HK-2 (cell line): ENCODE measurements around the gene TMCO5A.

Experiments used
- DNase-seq: peaks from one replicate; pipeline ENCODE4 v3.0.0-alpha.2; 2018; ENCODE audit not compliant: unreplicated experiment

TMCO5A gene

DNA sequence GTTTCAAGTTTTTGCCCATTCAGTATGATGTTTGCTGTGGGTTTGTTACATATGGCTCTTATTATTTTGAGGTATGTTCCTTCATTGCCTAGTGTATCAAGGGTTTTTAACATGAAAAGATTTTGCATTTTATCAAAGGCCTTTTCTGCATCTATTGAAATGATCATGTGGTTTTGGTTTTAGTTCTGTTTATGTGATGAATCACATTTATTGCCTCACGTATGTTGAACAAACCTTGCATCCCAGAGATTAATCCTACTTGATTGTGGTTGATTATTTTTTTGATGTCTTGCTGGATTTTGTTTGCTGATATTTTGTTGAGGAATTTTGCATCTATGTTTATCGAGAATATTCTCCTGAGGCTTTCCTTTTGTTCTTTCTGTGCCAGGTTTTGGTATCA is 39.4 kb downstream of the TMCO5A start:
- DNase-seq = no peak

GRCh38 chr15:37978231-37978630 is 43.8 kb downstream of the TMCO5A start:
- DNase-seq = no peak

DNA sequence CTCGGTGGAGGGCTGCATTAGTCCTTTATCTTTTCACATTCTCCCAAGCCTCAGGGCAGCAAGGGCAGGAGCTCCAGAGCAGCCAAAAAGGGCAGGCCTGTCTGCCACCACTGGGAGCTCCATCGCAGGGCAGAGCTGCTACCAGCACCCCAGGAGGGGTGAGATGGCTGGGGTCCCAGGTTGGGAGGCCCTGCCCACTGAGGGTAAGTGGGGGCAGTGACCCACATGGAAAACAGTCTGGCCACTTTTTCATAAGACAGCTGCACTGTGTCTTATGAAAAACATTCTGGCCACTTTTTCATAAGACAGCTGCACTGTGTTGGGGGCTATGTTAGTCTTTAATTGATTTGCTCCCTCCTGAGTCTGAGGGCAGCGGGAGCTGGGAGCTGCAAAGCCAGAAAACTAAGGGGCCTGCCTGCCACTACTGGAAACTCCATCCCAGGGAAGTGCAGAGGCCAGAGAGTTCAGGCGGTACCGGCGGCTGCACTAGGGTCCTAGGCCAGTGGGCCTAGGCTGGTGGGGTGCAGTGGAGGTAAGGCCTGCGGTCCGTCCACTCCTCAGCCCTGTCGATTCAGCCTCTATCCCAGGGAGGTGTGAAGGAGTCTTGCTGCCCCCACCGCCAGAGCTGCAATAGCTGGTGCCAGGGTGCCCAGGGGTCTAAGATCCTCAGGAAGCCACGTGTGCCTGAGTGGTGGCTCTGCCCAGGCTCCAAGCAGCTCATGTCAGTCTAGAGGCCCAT is 45.4 kb downstream of the TMCO5A start:
- DNase-seq = no peak

- DNase-seq = no peak
These were observed 46.8 kb downstream of the TMCO5A start for GRCh38 chr15:37981201-37981600.

GRCh38 chr15:37981775-37982174 is 47.3 kb downstream of the TMCO5A start:
- no peak for DNase-seq

DNA sequence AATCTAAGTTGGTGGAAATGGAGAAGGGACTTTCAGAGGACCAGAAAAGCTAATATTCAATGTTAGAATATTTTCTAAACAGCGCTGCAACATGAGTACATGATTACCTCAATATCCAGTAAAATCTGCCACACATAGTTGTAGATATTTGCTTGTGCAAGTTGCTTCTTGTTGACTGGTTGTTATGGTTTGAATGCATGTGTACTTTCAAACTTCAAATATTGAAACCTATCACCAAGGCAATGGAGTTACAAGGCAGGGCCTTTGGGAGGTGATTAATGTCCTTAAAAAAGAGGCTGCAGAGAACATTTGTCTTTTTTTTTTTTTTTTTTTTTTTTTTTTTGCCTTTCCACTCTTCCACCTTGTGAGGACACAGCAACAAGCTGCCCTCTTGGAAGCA is 49.9 kb downstream of the TMCO5A start:
- DNase-seq = no peak

GRCh38 chr15:37995461-37996347 is 61.3 kb downstream of the TMCO5A start:
- no peak for DNase-seq
